OCI-LY1 (cell line): ENCODE measurements around the gene TERB1.

Experiments
- H2AFZ ChIP-seq: fragments of 200-600 bp; sonication (generic), shearing (Covaris generic); 2 replicates; pipeline ENCODE4 v1.6.0; 2014; ENCODE audit warnings: antibody characterized with exemption, mild to moderate bottlenecking, low read length
- H3F3A ChIP-seq: fragments of 200-600 bp; sonication (generic), shearing (Covaris generic); 2 replicates; pipeline ENCODE4 v1.6.0; 2014; ENCODE audit warnings: mild to moderate bottlenecking, antibody characterized with exemption, low read length, moderate library complexity; ENCODE audit not compliant: insufficient read depth
- H3K27ac ChIP-seq: fragments of 200-600 bp; sonication (generic); 2 replicates; pipeline ENCODE4 v1.5.1; 2014; ENCODE audit warnings: low read length, mixed run types, mild to moderate bottlenecking, low read depth; ENCODE audit not compliant: poor library complexity, severe bottlenecking
- H3K27me3 ChIP-seq: fragments of 200-600 bp; sonication (generic); 2 replicates; pipeline ENCODE4 v1.6.0; 2014; ENCODE audit warnings: antibody characterized with exemption, mild to moderate bottlenecking, low read length, moderate library complexity; ENCODE audit not compliant: insufficient read depth
- H3K36me3 ChIP-seq: fragments of 200-600 bp; sonication (generic); 2 replicates; pipeline ENCODE4 v1.6.1; 2014; ENCODE audit warnings: mild to moderate bottlenecking, antibody characterized with exemption, low read length, moderate library complexity, mixed read lengths; ENCODE audit not compliant: insufficient read depth
- H3K4me1 ChIP-seq: fragments of 200-600 bp; sonication (generic); 2 replicates; pipeline ENCODE4 v1.5.1; 2014; ENCODE audit warnings: mild to moderate bottlenecking, low read length, moderate library complexity; ENCODE audit not compliant: insufficient read depth, severe bottlenecking
- H3K4me2 ChIP-seq: fragments of 200-600 bp; sonication (generic), shearing (Covaris generic); 2 replicates; pipeline ENCODE4 v1.6.1; 2014; ENCODE audit warnings: low read length
- H3K4me3 ChIP-seq: fragments of 200-600 bp; sonication (generic); 2 replicates; pipeline ENCODE4 v1.5.1; 2014; ENCODE audit warnings: low read length, low read depth, mild to moderate bottlenecking, mixed read lengths; ENCODE audit not compliant: poor library complexity, severe bottlenecking
- H3K79me2 ChIP-seq: fragments of 200-600 bp; shearing (Covaris generic); 2 replicates; pipeline ENCODE4 v1.6.1; 2016; ENCODE audit warnings: mixed run types, low read length, mixed read lengths; ENCODE audit not compliant: insufficient read depth
- H3K9ac ChIP-seq: fragments of 200-600 bp; sonication (generic), shearing (Covaris generic); 2 replicates; pipeline ENCODE4 v1.6.1; 2014; ENCODE audit warnings: mild to moderate bottlenecking, low read length, mixed read lengths
- H3K9me2 ChIP-seq: fragments of 200-600 bp; sonication (generic), shearing (Covaris generic); 2 replicates; pipeline ENCODE4 v1.6.1; 2014; ENCODE audit warnings: low read depth, mild to moderate bottlenecking, low read length, mixed read lengths
- H3K9me3 ChIP-seq: fragments of 200-600 bp; shearing (Covaris generic); 2 replicates; pipeline ENCODE4 v1.6.1; 2014; ENCODE audit warnings: low read length, mixed read lengths
- H4K20me1 ChIP-seq: fragments of 200-600 bp; sonication (generic), shearing (Covaris generic); 2 replicates; pipeline ENCODE4 v1.6.0; 2016; ENCODE audit warnings: mild to moderate bottlenecking, low read length; ENCODE audit not compliant: insufficient read depth
- CTCF ChIP-seq: fragments of 200-600 bp; sonication (generic), shearing (Covaris generic); IDR thresholded peaks from 2 replicates; pipeline ENCODE4 v1.5.1; 2017; ENCODE audit warnings: mild to moderate bottlenecking, antibody characterized with exemption, low read length, moderate library complexity, mixed read lengths
- EZH2 ChIP-seq: fragments of 200-600 bp; sonication (generic), shearing (Covaris generic); IDR thresholded peaks from 2 replicates; pipeline ENCODE4 v1.8.0; 2017; ENCODE audit warnings: borderline replicate concordance, mixed run types, mild to moderate bottlenecking, antibody characterized with exemption, low read length, moderate library complexity, mixed read lengths

The TERB1 gene

DNA sequence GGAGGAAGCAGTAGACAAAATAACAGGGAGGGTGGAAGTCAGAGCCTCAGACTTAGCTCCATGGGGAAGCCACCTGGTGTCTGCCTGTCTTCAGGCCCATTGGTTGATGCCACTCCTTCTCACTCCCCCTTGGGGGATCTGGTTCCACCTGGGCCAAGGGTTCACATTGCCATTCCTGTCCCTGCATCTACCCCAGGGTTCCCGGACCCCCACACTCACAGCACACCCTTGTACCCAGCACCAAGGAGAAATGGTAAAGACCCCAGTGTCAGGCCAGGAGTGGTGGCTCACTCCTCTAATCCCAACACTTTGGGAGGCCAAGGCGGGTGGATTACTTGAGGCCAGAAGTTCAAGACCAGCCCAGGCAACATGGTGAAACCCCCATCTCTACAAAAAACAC, 41.8 kb upstream of the TERB1 start:
- Histone ChIP-seq H3K27ac (no peak overlapping the region), H3K27me3 (peaks cover 8% of the 10 kb centered on the region; the same call in 1 of the 2 replicates), H3K9me3 (no peaks in the 10 kb centered on the region), H2AFZ (no peak overlapping the region), H3K79me2 (no peaks in the 10 kb centered on the region), H3K4me3 (no peak overlapping the region), H3K36me3 (no peaks in the 10 kb centered on the region), H3K4me1 (no peaks in the 10 kb centered on the region), H4K20me1 (no peaks in the 10 kb centered on the region), H3K4me2 (no peak overlapping the region), H3K9me2 (no peaks in the 10 kb centered on the region), H3K9ac (no peak overlapping the region), H3F3A (no peaks in the 10 kb centered on the region)
- no peak for TF ChIP-seq EZH2
- TF ChIP-seq CTCF = no peak

DNA sequence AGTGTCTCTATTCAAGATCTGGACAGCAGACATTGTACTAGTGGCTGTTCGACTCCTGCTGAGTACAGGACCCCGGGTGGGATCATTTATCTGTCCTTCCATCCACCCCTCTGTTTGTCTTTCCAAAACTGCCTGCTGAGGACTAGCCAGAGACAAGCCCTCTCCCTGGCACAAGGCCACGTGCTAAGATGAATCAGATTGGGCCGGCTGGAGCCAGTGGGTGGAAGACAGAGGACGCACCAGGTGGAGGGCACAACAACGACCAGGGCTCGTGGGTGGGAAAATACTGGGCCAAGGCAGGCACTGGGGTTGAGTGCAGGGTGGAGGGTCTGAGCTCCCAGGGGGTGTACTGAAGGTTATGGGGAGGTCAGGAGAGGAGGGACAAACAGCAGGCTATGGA, 41.4 kb upstream of the TERB1 start:
- TF ChIP-seq CTCF (no peak), EZH2 (no peak)
- Histone ChIP-seq H3F3A (no peaks in the 10 kb centered on the region), H3K4me1 (no peaks in the 10 kb centered on the region), H3K27ac (no peak overlapping the region), H3K9me2 (no peaks in the 10 kb centered on the region), H3K27me3 (peaks cover 8% of the 10 kb centered on the region; the same call in 1 of the 2 replicates), H4K20me1 (no peaks in the 10 kb centered on the region), H3K9me3 (no peaks in the 10 kb centered on the region), H3K4me3 (no peak overlapping the region), H3K79me2 (no peaks in the 10 kb centered on the region), H3K9ac (no peak overlapping the region), H3K4me2 (no peak overlapping the region), H3K36me3 (no peaks in the 10 kb centered on the region), H2AFZ (no peak overlapping the region)

- Histone ChIP-seq H2AFZ (no peak overlapping the region), H3K79me2 (no peaks in the 10 kb centered on the region), H3K36me3 (no peaks in the 10 kb centered on the region), H3K9ac (no peak overlapping the region), H4K20me1 (no peaks in the 10 kb centered on the region), H3K4me3 (no peak overlapping the region), H3F3A (no peaks in the 10 kb centered on the region), H3K4me1 (no peaks in the 10 kb centered on the region), H3K9me2 (no peaks in the 10 kb centered on the region), H3K27ac (no peak overlapping the region), H3K4me2 (no peak overlapping the region), H3K27me3 (0 out of 2 replicates have a peak, but pooled peaks cover 8% of the 10 kb centered on the region), H3K9me3 (no peaks in the 10 kb centered on the region)
- no peak for TF ChIP-seq CTCF
- TF ChIP-seq EZH2 = no peak
These were observed 40.0 kb upstream of the TERB1 start for GRCh38 chr16:66841366-66841765.
